Renal cortex interstitium (tissue), 11 donors: ENCODE measurements around the gene PTRH1. TPM values are rescaled to one million over a fixed set of nuclear protein-coding genes. Genes with fewer than 3 reads are reported as not detected.

Source experiments
- DNase-seq, 11 donors: peaks; one replicate each; pipeline ENCODE4 v3.0.0-alpha.2; 2013; ENCODE audit warnings: low read depth in 9 of 11, low spot score in 4 of 11; ENCODE audit errors: extremely low read depth in 1 of 11
- polyA plus RNA-seq, 3 donors: library from polyadenylated mRNA; unstranded; fragments of 120-200 nt; gene quantifications; one replicate each; pipeline ENCODE4 v1.2.1, GENCODE V29; 2013; ENCODE audit not compliant: insufficient read length in 3 of 3

The PTRH1 gene
- polyA plus RNA-seq, 3 donors, result 7.3 to 13.8 (median 13.0) TPM

- no peak for DNase-seq
Measured at GRCh38 chr9:127728808-127729207, 13.3 kb upstream of the PTRH1 start.

- DNase-seq, result no peak
Measured at GRCh38 chr9:127726871-127727270, 11.4 kb upstream of the PTRH1 start.

- no peak for DNase-seq
Measured at GRCh38 chr9:127724012-127724411, 8.5 kb upstream of the PTRH1 start.

- DNase-seq, result no peak
Measured at GRCh38 chr9:127723444-127723843, 8.0 kb upstream of the PTRH1 start.

- DNase-seq, result no peak
Measured at GRCh38 chr9:127723013-127723412, 7.5 kb upstream of the PTRH1 start.

- no peak for DNase-seq
Measured at GRCh38 chr9:127722055-127722745, 6.7 kb upstream of the PTRH1 start.

GRCh38 chr9:127721391-127721821 is 5.9 kb upstream of the PTRH1 start:
- no peak for DNase-seq

GRCh38 chr9:127720865-127721227 is 5.4 kb upstream of the PTRH1 start:
- DNase-seq, result no peak

- no peak for DNase-seq
Measured at GRCh38 chr9:127720031-127720864, 4.8 kb upstream of the PTRH1 start.

GRCh38 chr9:127717766-127718165 is 2.3 kb upstream of the PTRH1 start:
- DNase-seq, result no peak

GRCh38 chr9:127716412-127716811 is 949 bp upstream of the PTRH1 start:
- no peak for DNase-seq

- DNase-seq, result no peak
Measured at GRCh38 chr9:127714951-127715469, 453 bp downstream of the PTRH1 start.

GRCh38 chr9:127714020-127714750 is 1.3 kb downstream of the PTRH1 start:
- no peak for DNase-seq

GRCh38 chr9:127712867-127713266 is 2.6 kb downstream of the PTRH1 start:
- DNase-seq, result no peak

GRCh38 chr9:127712371-127712770 is 3.1 kb downstream of the PTRH1 start:
- DNase-seq, result no peak

GRCh38 chr9:127711831-127712274 is 3.6 kb downstream of the PTRH1 start:
- DNase-seq, result no peak

- no peak for DNase-seq
Measured at GRCh38 chr9:127711226-127711701, 4.2 kb downstream of the PTRH1 start.

- DNase-seq, result no peak
Measured at GRCh38 chr9:127710204-127710783, 5.2 kb downstream of the PTRH1 start.

GRCh38 chr9:127708952-127709587 is 6.4 kb downstream of the PTRH1 start:
- no peak for DNase-seq
